GM19351 (cell line): ENCODE data around the gene SHISA9.

Experiments
- ATAC-seq: cut with Tn5 transposase; IDR thresholded peaks from one replicate; pipeline ENCODE4 v1.9.1; 2021; ENCODE audit warnings: mild to moderate bottlenecking, moderate library complexity; ENCODE audit not compliant: unreplicated experiment

The SHISA9 gene

DNA sequence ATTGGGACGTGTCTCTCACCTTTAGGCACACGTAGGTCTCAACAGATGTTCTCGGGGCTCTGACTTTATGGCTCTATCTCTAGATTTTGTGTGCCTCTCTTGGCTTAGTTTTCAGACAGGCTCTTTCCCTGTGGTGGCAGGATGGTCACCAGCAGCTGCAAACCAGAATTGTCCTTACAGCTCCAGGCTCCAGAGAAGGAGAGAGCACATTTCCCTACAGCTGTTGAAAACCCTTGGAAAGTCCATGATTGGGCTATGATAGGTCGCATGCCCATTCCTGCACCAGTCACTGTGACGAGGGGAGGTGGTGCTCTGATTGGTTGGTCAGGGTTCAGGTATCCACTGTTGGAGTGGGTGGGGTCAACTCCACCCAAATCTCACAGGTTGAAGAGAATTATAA lies 41.5 kb downstream of the SHISA9 start:
- ATAC-seq, result no peak

DNA sequence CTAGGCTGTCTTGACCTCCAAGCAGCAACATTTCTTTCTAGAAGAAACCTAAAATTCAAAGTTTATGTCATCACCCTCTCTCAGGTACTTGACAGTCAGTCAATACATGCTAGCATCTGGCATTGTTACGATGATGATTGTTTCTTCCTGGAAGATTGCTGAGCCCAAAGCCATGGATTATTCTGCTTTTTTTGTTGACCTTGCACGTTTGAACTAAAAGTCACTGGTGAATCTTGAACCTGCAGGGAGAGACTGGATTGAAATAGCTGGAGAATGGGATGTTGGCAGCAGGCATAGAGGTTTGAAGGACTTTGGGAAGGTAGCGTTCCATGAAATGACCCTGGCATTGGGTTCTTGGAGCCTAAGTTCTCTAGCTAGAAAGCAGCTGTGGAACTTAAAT lies 42.9 kb downstream of the SHISA9 start:
- ATAC-seq, result no peak

DNA sequence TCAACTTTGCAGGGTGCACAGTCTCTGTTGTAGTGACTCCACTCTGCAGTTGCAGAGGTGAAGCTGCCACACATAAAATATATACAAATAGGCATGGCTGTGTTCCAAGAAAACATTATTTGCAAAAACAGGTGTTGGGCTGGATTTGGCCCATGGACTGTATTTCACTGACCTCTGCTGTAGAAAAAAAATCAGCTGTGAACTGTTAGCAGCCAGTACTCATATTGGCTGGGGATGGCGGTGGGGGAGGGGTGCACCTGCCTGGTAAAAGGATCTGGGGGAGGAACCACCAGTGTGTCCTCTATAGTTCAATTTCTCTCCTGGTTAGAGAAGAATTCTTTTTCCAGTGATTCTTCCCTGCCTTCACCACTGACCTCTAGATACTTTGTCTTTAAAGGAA lies 50.0 kb downstream of the SHISA9 start:
- no peak for ATAC-seq

DNA sequence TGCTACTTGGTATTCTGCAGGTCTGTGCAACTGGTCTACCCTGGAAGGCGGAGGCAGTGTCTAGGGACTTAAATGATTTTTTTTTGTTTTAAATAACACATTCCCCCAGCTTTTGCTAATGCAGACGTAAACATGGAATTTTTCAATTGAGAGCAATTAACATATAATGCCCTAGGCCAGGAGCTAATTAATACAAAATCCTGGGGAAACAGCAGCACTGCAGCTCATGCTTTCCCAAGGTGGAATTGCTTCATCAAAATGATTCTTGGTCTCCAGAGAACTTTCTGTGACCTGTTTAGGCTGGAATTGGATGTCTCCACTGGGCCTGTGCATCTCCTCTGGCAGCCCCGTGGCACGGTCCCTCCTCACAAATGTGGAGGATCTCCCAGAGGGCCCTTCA lies 50.6 kb downstream of the SHISA9 start:
- no peak for ATAC-seq

DNA sequence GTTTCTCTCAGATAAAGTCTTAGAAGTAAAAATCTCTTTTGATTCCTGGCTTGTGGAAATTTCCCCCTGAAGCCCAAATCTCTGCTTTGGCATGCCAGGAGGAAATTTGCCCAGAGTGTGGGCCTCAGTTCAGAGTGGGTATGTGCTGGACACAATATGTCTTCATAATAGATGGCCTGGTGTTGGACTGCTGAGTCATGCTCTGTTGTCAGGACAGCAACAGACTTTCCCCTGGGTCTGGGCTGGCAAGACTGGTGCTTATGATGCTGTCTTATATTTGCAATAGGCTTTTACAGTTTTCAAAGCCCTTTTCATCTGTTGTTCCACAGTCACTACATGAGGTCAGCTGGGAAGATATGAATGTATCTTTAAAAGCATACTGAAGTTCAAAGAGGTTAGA lies 57.0 kb downstream of the SHISA9 start:
- ATAC-seq, result no peak

DNA sequence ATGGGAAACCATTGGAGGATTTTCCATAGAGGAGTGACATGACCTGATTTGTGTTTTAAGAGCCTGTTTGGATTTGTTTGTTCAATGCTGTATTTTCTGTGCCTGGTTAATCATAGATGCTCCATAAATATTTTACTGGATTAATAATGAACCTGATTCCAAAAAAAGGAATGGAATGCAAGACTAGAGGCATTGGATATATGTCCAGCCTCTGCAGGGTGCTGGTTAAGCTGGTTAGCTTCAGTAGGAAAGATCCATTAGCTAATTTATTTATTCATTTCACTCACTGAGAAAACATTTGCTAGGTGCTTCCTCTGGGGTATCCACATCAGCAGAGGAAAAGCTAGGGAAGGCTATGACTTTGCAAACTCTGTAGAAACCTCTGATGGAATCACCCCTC lies 57.7 kb downstream of the SHISA9 start:
- no peak for ATAC-seq

DNA sequence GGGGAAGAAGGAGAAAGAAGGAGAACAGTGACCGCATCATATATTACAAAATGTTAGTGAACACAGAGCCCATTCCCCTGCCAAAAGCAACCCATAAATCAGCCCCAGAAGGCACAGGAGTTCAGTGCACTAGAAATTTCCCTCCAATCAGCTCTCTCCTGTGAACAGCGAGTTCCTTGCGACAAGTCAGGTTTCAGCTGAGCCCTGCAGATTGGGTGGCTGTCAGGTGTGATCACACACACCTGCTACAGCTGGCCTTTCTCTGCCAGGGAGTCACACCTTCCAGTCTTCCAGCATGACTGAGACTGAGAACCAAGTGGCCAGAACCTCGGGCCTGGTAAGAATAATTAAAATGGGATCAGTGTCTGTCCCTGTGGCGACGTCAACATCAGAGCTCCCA lies 60.2 kb downstream of the SHISA9 start:
- no peak for ATAC-seq

DNA sequence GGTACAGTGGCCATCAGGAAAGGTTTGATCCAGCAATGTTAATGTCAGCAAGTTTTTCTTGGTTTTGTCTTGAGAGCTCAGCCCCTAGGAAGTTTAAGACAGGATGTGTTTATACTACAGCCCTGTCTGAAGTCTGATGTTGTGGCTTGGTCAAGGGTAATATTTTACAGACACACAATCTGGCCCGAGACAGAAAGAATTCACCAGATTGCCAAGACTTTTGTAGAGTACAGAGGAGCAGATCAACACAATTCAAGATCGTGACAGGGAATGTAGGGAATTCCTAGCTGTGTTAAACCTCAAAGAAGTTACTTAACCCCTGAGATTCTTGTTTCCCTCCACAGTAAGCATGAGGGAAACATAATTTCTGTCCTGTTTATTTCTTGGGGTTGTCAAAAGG lies 63.1 kb downstream of the SHISA9 start:
- ATAC-seq, result no peak

DNA sequence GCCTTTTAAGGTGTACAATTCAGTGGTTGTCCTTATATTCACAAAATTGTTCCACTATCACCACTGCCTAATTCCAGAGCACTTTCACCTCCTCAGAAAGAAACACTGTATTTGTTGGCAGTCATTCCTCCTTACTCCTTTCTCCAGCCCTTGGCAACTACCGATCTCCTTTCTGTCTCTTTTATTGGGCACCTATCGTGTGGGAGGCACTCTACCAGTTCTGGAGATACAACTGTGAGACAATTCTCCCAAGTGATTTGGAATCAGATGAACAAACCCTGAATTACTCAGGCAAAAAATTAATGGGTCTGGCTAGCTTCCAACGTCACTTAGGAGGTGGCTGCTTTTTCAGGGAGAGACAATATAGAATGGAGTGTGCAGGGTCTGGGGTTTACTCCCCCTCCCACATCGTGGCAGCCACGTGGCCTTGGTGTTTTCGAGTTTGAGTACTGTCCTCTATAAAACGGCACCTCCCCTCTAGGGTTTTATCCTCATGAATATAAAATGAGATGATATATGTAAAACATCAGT lies 63.9 kb downstream of the SHISA9 start:
- ATAC-seq, result no peak

DNA sequence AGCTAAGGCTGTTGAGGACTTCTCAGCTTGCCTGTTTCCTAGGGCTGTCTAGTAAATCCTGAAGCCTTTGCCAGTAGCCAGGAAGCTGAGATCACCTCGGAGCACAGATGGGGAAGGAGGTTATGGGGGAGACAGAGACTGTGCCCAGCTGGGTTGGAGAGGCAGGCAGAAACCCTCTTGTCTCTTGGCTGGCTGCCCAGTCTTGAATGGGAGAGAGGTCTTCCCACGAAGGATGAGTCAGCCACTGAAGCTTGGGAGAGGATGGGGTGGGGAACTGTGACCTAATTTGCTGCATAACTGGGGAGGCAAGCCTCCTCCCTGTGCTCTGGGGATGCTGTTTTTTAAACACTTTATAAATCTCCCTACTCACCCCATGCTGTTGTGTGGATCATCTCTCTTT lies 69.8 kb downstream of the SHISA9 start:
- no peak for ATAC-seq

DNA sequence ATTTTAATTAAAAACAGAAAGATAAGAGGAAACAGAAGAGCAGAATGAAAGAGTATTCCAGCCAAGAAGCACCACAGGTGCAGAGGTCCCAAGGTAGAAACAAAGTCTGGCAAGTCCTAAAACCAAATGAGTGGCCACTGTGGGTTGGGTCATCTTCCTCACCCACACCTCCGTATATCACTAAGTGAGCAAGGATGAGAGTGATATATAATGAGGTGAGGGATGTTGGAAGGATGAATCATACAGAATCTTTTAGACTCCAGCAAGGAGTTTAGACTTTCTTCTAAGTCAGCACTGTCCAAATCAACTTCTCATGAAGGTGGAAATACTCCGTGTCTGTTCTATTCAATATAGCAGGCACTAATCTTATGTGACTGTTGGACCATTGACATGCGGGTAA lies 70.8 kb downstream of the SHISA9 start:
- no peak for ATAC-seq

DNA sequence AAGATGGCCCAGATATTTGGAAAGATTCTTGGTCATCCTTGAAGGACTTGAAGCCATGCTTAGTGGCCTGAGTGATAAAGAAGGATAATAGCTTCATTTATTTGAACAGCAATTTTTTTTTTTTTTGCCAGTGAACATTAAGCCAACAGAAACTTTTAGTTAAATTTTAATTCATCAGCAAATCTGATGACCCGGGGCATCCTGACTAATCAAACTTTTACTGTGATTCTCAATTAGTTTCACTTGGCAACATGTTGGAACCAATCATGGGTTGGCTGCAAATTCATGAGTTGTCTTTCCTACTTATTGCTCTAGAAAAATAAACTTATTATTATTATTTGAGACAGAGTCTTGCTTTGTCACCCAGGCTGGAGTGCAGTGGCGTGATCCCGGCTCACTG lies 74.4 kb downstream of the SHISA9 start:
- ATAC-seq, result no peak

DNA sequence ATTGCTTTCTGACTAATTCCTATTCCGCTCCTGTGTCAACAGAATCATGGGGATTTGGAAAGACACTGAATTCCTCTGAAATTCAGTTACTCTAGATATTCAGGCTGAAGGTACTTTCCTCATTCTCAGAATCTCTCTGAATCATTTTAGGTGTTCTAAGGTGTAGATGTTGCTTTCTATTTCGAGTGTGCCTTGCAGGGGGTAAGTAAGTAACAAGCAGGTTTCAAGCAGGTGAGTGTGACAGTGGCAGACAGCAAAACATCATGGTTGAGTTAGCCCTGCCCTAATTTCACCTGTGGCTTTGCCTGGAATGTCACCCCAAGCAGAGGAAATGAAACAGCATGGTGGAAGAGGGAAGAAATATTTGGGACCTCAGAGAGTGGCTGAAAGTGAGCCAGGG lies 75.1 kb downstream of the SHISA9 start:
- ATAC-seq, result no peak

DNA sequence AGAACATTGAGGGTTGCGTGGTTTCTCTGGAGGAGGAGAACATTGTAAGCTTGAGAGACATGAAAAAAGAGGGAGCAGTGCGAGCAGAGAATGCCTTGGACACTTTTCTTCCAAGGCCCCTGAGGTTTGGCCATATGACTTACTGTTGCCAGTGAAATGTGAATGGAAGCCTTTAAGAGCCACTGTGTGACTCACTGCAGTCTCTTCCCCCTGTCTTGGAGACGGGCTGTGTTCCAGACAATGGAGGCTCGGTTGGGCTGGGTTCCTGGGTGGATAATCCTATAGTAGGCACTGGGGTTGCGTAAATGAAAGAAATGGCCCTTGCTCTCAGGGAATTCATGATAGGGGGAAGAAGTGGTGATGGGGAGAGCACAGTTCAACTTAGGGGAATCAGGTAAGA lies 75.5 kb downstream of the SHISA9 start:
- ATAC-seq, result no peak

DNA sequence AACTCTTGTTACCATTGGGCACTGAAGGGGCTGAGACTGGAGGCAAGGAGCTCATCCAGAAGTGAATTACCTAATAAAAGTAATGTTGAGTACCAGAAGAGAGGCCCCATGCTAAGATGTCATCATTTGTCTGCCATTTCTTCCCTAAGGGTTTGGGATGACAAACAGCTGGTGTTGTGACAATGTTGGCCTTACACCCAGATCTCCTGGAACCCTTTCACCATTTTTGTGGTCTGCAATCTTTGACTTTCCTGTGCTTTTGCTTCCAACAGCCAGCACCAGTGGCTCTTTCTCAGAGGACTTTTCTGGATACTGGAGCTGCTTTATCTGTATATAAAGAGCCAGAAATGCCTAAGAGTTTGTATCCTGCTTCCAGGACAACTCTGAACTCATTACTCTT lies 84.1 kb downstream of the SHISA9 start:
- ATAC-seq, result no peak

DNA sequence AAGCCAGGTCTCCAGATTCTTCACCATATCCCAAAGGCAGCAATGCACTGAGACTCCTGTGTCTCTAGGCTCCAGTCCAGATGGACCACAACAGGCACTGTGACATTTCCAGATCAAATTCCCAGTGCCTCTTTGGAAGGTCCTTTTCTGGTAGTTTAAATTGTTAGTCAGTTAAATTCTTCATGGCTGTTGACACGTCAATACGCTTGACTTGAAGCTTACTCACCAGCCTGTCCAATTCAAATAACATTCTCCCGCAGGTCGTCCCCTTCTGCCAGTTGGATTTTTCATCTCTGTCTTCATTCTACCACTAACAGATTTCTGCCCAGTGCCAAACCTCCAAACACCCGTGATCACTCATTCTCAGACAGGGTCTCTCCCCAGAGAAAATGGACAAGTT lies 86.7 kb downstream of the SHISA9 start:
- no peak for ATAC-seq

DNA sequence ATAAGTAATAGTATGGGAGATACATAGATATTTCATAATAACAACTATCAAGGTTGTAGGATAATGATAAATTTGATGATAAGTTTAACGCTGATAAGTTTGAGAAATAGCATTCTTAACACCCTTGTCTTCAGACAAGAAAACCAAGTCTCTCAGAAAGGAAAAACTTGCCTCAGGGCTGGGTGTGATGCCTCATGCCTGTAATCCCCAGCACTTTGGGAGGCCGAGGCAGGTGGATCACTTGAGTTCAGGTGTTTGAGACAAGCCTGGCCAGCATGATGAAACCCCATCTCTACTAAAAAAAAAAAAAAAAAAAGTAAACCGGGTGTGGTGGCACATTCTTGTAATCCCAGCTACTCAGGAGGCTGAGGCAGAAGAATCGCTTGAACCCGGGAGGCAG lies 90.7 kb downstream of the SHISA9 start:
- no peak for ATAC-seq

DNA sequence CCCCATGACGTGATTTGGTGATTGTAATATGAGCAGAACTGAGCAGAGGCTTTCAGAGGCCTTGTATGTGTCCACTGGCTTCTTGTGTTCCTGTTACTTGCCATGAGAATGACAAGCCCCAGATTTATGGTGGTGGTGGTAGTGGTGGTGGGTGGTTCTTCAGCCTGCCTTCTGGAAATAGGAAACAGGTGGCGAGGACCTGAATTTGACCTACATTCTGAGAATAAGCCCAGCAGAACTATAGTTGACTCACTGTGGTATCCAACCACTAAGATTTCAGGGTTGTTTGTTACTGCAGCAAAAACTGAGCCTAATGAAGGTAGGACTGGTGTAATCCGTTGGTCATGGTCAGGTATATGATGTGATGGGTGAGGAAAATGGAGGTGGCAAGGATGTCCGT lies 93.0 kb downstream of the SHISA9 start:
- ATAC-seq, result no peak

DNA sequence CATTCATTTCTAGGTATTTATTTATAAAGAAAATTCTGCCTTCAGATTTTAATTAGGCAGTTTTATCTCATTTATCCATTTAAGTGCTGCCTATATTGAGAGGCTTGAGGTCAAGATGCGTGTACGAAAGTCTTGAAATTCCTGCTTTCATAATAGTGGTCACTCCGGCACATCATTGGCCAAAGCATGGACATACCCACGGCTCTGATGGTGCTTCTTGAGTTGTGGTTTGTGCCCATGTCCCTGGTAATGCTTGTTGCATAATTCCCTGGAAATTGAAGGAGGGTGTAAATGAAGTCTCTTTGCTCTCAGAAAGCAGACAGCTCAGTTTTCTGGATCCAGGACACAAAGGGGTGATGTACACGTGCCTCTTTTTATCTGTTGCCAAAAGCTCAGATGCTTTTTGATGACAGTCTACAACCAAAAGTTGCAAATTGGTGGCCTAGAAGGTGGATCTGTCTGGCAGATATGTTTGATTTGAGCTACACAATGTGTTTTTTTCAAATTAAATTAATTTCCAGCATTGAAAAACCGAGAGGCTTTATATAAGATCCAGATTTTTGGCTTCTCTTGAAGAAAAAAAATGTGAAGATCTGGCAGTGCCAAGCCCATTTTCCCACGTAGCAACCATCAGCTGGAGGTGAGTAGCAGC lies 94.4 kb downstream of the SHISA9 start:
- no peak for ATAC-seq

DNA sequence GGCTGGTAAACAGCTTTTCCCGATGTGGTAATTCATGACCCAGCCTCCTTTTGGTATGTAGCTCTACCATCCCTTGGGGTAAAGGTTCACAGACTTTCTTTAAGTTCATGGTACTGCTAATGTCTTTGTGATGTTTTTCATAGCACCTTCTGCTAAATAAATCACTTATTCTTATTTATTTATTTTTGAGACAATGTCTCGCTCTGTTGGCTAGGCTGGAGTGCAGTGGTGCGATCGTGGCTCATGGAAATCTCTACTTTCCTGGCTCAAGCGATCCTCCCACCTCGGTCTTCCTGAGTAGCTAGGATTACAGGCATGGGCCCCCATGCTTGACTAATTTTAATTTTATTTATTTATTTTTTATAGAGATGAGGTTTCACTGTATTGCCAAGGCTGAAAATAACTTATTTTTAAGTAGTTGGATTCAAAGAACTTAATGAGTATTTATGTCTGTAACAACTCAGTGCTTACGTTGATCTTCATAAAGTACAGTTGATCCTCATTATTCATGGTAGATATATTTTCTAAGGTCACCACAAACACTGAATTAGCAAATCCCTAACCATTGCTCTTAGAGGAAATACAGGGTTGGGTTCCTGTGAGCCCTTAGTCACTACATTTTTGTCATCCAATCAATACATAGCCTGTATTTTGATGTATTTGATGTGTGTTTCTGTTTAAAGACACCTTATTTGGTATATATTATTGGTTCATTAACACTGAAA lies 97.1 kb downstream of the SHISA9 start:
- ATAC-seq, result no peak

DNA sequence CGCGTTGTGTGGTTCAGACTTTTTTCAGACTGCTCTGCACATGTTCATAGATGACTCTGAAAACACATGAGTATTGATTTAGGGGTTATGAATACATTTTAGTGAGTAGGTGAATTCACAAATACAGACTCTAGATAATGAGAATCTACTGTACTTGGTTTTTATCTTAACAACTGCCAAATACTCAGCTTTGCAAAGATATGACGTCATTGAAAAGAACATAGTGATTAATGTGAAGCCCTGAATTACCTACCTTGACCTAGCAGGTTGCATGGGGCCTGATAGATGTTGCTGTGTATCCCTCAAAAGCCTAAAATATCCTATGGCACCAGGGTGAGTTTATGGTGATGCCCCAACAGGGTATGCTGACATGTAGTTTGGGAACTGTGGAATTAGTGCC lies 98.0 kb downstream of the SHISA9 start:
- no peak for ATAC-seq

DNA sequence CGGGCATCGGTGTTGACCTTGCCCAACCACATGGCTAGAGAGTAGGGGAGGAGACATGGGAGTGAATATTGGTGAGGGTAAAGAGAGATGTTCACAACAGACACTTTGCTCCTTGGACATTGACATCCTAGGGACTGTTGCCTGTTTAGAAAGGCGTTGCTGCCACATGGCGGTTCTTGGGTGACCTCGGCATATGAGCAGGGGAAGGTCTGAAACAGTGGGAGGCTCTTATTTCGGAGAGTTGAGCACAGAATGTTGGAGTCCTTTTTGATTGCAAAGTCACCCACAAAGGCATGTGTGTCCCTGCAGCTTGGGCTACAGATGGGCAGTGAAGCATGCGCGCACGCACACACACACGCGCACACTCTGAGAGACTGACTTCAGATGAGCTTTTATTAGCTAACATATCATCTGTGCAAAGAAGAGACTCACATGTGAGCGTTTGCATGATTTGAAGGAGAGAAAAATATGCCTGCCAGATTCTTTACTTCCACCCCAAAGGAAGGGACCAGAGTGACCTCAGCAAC lies 104.4 kb downstream of the SHISA9 start:
- ATAC-seq, result no peak
